ENCODE data around the gene LRRC7. TPM values are rescaled to one million over a fixed set of nuclear protein-coding genes. Genes with fewer than 3 reads are reported as not detected.

LRRC7 gene
- total and polyA plus RNA-seq, 7 donors: 0.33 to 1.2 (median 0.94) TPM; not detected in 2

GRCh38 chr1:70039485-70039884 is 471.8 kb downstream of the LRRC7 start:
- Histone ChIP-seq H3K27me3 (ENCODE audit: insufficient read depth in 3 of 3, low read length in 2 of 3) (no peaks in the 10 kb centered on the region), H3K4me1 (no peaks in the 10 kb centered on the region), H3K36me3 (ENCODE audit: insufficient read depth in 1 of 2, low read depth in 1 of 2) (no peaks in the 10 kb centered on the region), H3K4me3 (no peak overlapping the region), H3K9me3 (no peaks in the 10 kb centered on the region), H3K27ac (no peak overlapping the region)
- DNase-seq: no peak
- whole genome bisulfite sequencing, 3 donors: 86 to 90% (median 89%) methylated on average over 6 of the region's 6 CpGs
- ATAC-seq: no peak
- no peak for TF ChIP-seq CTCF (IDR thresholded peaks at IDR 0.05)
- intact Hi-C loops (cut with DNase I): no loop called here

GRCh38 chr1:70041317-70042045 is 473.8 kb downstream of the LRRC7 start:
- DNase-seq (no peak), ATAC-seq (no peak)
- WGBS, 3 donors: 91 to 92% (median 92%) methylated on average over 7 of the region's 7 CpGs
- intact Hi-C loops (cut with DNase I): no loop called here
- no peaks in the 10 kb centered on the region for H3K27me3 ChIP-seq (ENCODE audit: insufficient read depth in 3 of 3, low read length in 2 of 3)
- no peak for TF ChIP-seq CTCF (IDR thresholded peaks at IDR 0.05)
- no peaks in the 10 kb centered on the region for H3K4me1 ChIP-seq
- H3K27ac ChIP-seq: no peak overlapping the region
- H3K36me3 ChIP-seq (ENCODE audit: insufficient read depth in 1 of 2, low read depth in 1 of 2): no peaks in the 10 kb centered on the region
- H3K4me3 ChIP-seq: no peak overlapping the region
- H3K9me3 ChIP-seq: no peaks in the 10 kb centered on the region

GRCh38 chr1:70042090-70042731 is 474.5 kb downstream of the LRRC7 start:
- TF ChIP-seq CTCF (IDR thresholded peaks at IDR 0.05): no peak
- no peaks in the 10 kb centered on the region for H3K9me3 ChIP-seq
- intact Hi-C loops (cut with DNase I): no loop called here
- no peak overlapping the region for H3K4me3 ChIP-seq
- H3K4me1 ChIP-seq: no peaks in the 10 kb centered on the region
- no peaks in the 10 kb centered on the region for H3K36me3 ChIP-seq (ENCODE audit: insufficient read depth in 1 of 2, low read depth in 1 of 2)
- H3K27ac ChIP-seq: no peak overlapping the region
- no peak for ATAC-seq
- 73 to 90% (median 83%) methylated on average over 3 of the region's 3 CpGs for WGBS, 3 donors
- no peak for DNase-seq
- no peaks in the 10 kb centered on the region for H3K27me3 ChIP-seq (ENCODE audit: insufficient read depth in 3 of 3, low read length in 2 of 3)

GRCh38 chr1:70043804-70044203 is 476.1 kb downstream of the LRRC7 start:
- intact Hi-C loops (cut with DNase I): no loop called here
- no peak for ATAC-seq

More at GRCh38 chr1:70043804-70044203, 476.1 kb downstream of the LRRC7 start:
- H3K4me1 ChIP-seq: no peaks in the 10 kb centered on the region
- no peaks in the 10 kb centered on the region for H3K36me3 ChIP-seq (ENCODE audit: insufficient read depth in 1 of 2, low read depth in 1 of 2)
- no peak overlapping the region for H3K27ac ChIP-seq
- no peak overlapping the region for H3K4me3 ChIP-seq
- H3K9me3 ChIP-seq: no peaks in the 10 kb centered on the region
- TF ChIP-seq CTCF (IDR thresholded peaks at IDR 0.05): no peak
- no peak for DNase-seq
- no peaks in the 10 kb centered on the region for H3K27me3 ChIP-seq (ENCODE audit: insufficient read depth in 3 of 3, low read length in 2 of 3)

All from psoas muscle (tissue), 8 donors.